Stomach (tissue), 9 donors: ENCODE data around the gene SNTA1. TPM values are rescaled to one million over a fixed set of nuclear protein-coding genes. Genes with fewer than 3 reads are reported as not detected.

Experiments
- DNase-seq, 2 donors: peaks; one replicate each; pipeline versions ENCODE4 v3.0.0 to v3.0.0-alpha.2; 2013 to 2019
- H3K27ac ChIP-seq, 5 donors: fragments of 200-600 bp in 4 of 5; sonication (generic) in 4 of 5; one replicate each; pipeline ENCODE4 v1.5.1; 2013 to 2019; ENCODE audit warnings: mild to moderate bottlenecking in 1 of 5, moderate library complexity in 1 of 5
- H3K27me3 ChIP-seq, 3 donors: fragments of 200-600 bp; sonication (generic); one replicate each; pipeline ENCODE4 v1.5.1; 2017 to 2019; ENCODE audit warnings: mixed run types in 1 of 3
- H3K36me3 ChIP-seq, 4 donors: fragments of 200-600 bp; sonication (generic); 1 replicate in 3 of 4; 2 replicates in 1 of 4; pipeline ENCODE4 v1.5.1; 2016 to 2019
- H3K4me1 ChIP-seq, 4 donors: fragments of 200-600 bp; sonication (generic); one replicate each; pipeline ENCODE4 v1.5.1; 2016 to 2019
- H3K4me3 ChIP-seq, 4 donors: fragments of 200-600 bp; sonication (generic) in 3 of 4; one replicate each; pipeline ENCODE4 v1.5.1; 2016 to 2019; ENCODE audit warnings: mild to moderate bottlenecking in 1 of 4
- H3K9me3 ChIP-seq, 4 donors: fragments of 200-600 bp; sonication (generic); one replicate each; pipeline ENCODE4 v1.5.1; 2016 to 2019
- EP300 ChIP-seq: sonication (generic); formaldehyde crosslinking; IDR thresholded peaks from one replicate; pipeline ENCODE4 v1.6.1; 2017; ENCODE audit warnings: antibody characterized with exemption
- POLR2A ChIP-seq, 4 donors: fragments of 450-650 bp; IDR thresholded peaks; one replicate each; pipeline ENCODE4 v1.6.1; 2016; ENCODE audit warnings: antibody characterized with exemption in 4 of 4, control low read depth in 2 of 4, mild to moderate bottlenecking in 1 of 4, moderate library complexity in 1 of 4
- POLR2AphosphoS5 ChIP-seq, 3 donors: sonication (generic); formaldehyde crosslinking; IDR thresholded peaks; one replicate each; pipeline ENCODE4 v1.6.1; 2016; ENCODE audit warnings: antibody characterized with exemption in 3 of 3
- WGBS, 5 donors: extraction: QIAGEN DNeasy Blood & Tissue Kit in 3 of 5; methylation state at CpG; one replicate each; pipeline versions ENCODE4 v1.1.5 to v1.1.7; 2013 to 2018; 5-methylcytosine and 5-hydroxymethylcytosine counted together
- intact Hi-C: fragments of 100-400 bp; cut with DNase I; formaldehyde crosslinking; loops from one replicate; pipeline ENCODE4 v1.15.1; 2023; ENCODE audit warnings: low total_unique reads
- polyA plus RNA-seq, 3 donors: library from polyadenylated mRNA; stranded (reverse); fragments of 200-250 nt; gene quantifications; one replicate each; pipeline ENCODE4 v1.2.3, GENCODE V29; 2013
- total RNA-seq, 5 donors: library from RNA; depleted of rRNA; stranded (reverse); fragments of >200 nt; gene quantifications; one replicate each; pipeline versions ENCODE4 v1.1.0 to v1.2.3, GENCODE V29; 2014 to 2016
- TF ChIP-seq, protein P1 (sequence below), 7 experiments: fragments of 450-650 bp in 4 of 7; fragments of 200-600 bp in 3 of 7; sonication (generic) in 3 of 7; IDR thresholded peaks; one replicate each; pipeline ENCODE4 v1.5.1; 2016 to 2019; ENCODE audit warnings: antibody characterized with exemption in 7 of 7, control low read depth in 2 of 7, mild to moderate bottlenecking in 1 of 7
- donor health status: healthy with polysubstance abuse.
- donor health status: Bipolar disorder and iron deficiency.
- donor health status: healthy.

Gene SNTA1
- total and polyA plus RNA-seq, 8 donors: 8.8 to 40.8 (median 22.6) TPM

DNA sequence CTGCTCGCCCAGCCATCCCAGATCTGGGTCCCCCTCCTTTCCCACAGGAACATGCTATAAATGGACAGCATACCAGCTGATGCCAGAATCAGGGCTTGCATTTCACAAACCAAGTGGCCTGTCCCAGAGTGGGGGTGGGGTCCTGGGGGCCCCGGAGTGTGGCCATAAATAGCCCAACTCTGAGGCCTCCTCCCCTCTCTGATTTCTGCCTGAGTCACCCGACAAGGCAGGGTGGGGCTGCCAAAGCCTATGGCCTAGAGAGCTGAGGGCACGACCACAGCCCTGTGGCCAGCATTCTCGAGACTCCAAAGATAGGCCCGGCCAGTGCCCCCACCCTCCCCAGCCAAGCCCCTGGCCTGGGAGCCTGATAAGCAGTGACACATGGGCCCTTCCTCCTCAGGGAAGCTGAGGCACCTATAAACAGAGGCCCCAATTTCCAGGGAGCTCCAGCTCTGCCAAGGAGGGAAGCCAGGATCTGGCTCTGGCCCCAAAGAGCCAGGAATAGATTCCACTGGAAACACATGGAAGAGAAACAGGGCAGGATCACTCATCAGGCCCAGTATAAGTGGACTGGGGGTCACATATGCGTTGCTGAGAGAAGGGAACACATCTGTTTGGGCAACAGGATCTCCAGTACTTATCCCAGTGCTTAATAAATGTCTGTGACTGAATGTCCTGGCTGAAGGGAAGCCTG is 20.3 kb downstream of the SNTA1 start:
- Histone ChIP-seq H3K27ac (peak overlapping the region; percentile 43 to 86 (median 76)), H3K9me3 (no peaks in the 10 kb centered on the region), H3K4me1 (peaks cover 0 to 26% (median 16%) of the 10 kb centered on the region in 4 donors), H3K27me3 (no peaks in the 10 kb centered on the region), H3K4me3 (no peak overlapping the region), H3K36me3 (peaks cover 0 to 4% (median 0%) of the 10 kb centered on the region in 4 donors)
- TF ChIP-seq EP300: no peak
- peak in 2 of 3 donors; percentile 3 to 45 for TF ChIP-seq POLR2AphosphoS5 (IDR thresholded peaks at IDR 0.05)
- no peak for TF ChIP-seq POLR2A (IDR thresholded peaks at IDR 0.05)
- TF ChIP-seq, protein P1, sequence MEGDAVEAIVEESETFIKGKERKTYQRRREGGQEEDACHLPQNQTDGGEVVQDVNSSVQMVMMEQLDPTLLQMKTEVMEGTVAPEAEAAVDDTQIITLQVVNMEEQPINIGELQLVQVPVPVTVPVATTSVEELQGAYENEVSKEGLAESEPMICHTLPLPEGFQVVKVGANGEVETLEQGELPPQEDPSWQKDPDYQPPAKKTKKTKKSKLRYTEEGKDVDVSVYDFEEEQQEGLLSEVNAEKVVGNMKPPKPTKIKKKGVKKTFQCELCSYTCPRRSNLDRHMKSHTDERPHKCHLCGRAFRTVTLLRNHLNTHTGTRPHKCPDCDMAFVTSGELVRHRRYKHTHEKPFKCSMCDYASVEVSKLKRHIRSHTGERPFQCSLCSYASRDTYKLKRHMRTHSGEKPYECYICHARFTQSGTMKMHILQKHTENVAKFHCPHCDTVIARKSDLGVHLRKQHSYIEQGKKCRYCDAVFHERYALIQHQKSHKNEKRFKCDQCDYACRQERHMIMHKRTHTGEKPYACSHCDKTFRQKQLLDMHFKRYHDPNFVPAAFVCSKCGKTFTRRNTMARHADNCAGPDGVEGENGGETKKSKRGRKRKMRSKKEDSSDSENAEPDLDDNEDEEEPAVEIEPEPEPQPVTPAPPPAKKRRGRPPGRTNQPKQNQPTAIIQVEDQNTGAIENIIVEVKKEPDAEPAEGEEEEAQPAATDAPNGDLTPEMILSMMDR (IDR thresholded peaks at IDR 0.05): no peak
- peak; percentile 60 to 67 for DNase-seq
- intact Hi-C loops: no loop called here
- 21 to 48% (median 35%) methylated on average over 3 to 7 of the region's 7 CpGs for WGBS, 5 donors

DNA sequence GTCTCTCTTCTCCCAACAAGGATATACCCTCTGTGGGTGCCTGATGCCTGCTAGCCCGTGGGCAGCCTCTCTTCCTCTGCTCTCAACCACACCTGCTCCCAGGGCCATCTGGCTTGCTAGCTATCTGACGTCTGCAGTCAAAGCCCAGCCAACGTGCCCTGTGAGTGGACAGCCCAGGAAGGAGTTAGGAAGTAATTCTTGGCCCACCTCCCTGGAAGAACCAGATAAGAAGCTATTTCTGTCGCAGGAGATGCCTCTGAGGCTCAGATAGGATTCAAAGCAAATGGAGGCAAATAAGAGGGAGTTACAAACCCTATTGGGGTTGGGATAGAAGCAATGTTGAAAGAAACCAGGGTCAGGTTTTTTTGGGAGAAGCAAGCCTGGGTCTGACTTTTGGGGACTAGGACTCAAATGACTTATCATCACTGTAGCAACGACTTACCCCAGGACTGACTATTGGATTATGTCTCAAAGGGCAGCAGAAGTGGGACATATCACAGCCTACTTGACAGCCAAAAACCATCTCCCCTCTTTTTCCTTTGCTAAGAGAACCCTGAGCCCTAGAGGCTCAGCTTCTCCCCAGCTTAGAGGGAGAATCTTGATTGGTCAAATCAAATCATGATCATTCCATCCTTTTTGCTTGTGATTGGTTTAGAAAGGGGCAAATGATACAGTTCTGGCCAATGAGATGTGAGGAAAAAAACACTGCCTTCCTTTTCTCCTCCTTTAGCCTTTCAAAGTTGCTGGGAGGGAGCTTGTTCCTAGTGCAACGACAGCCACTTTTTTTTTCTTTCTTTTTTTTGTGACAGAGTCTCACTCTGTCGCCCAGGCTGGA is 24.2 kb downstream of the SNTA1 start:
- H3K4me1 ChIP-seq: peaks cover 0 to 30% (median 20%) of the 10 kb centered on the region in 4 donors
- 52 to 59% (median 55%) methylated on average over 7 of the region's 7 CpGs for WGBS, 5 donors
- TF ChIP-seq, protein P1 (IDR thresholded peaks at IDR 0.05): no peak
- TF ChIP-seq EP300: no peak
- TF ChIP-seq POLR2AphosphoS5 (IDR thresholded peaks at IDR 0.05): no peak
- no peak for TF ChIP-seq POLR2A (IDR thresholded peaks at IDR 0.05)
- H3K9me3 ChIP-seq: no peaks in the 10 kb centered on the region
- H3K27me3 ChIP-seq: no peaks in the 10 kb centered on the region
- intact Hi-C loops: no loop called here
- no peak overlapping the region for H3K4me3 ChIP-seq
- H3K27ac ChIP-seq: no peak overlapping the region
- peaks cover 0 to 21% (median 5%) of the 10 kb centered on the region in 4 donors for H3K36me3 ChIP-seq
- DNase-seq: peak in 1 of 2 donors; percentile 34

DNA sequence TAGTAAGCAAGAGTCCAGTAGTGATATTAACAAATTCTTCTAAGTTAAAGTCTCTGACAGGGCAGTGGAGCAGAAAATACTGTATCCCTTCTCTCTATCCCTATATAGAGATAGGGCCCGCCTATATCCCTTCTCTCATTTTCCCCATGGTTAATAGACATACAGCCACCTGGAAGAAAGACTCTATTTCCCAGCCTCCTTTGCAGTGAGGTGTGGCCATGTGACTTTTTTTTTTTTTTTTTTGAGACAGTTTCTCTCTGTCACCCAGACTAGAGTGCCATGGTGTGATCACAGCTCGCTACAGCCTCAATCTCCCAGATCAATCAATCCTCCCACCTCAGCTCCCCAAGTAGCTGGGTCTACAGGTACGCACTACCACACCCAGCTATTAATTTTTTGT is 25.5 kb downstream of the SNTA1 start:
- intact Hi-C loops: no loop called here
- no peak overlapping the region for H3K27ac ChIP-seq
- H3K4me1 ChIP-seq: peaks cover 0 to 17% (median 10%) of the 10 kb centered on the region in 4 donors
- no peaks in the 10 kb centered on the region for H3K9me3 ChIP-seq
- no peak overlapping the region for H3K4me3 ChIP-seq
- H3K36me3 ChIP-seq: peaks cover 0 to 24% (median 5%) of the 10 kb centered on the region in 4 donors
- DNase-seq: no peak
- no peak for TF ChIP-seq POLR2A (IDR thresholded peaks at IDR 0.05)
- TF ChIP-seq EP300: no peak
- no peak for TF ChIP-seq POLR2AphosphoS5 (IDR thresholded peaks at IDR 0.05)
- TF ChIP-seq, protein P1 (IDR thresholded peaks at IDR 0.05): no peak
- WGBS, 5 donors: 85 to 95% (median 88%) methylated on average over 3 of the region's 3 CpGs
- H3K27me3 ChIP-seq: no peaks in the 10 kb centered on the region

DNA sequence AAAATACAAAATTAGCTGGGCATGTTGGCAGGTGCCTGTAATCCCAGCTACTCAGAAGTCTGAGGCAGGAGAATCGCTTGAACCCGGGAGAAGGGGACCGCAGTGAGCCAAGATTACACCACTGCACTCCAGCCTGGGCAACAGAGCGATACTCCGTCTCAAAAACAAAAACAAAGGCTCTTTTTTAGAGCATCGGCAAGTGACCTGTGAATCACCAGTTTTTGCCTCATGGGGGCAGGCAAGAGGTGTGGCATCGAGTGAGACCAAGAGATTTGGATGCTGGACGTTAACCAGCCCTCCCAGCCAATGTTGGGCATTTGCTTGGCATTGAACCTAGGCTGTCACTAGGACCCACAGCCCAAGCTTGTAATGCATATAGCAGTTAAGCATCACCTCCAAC is 27.6 kb downstream of the SNTA1 start:
- 33 to 44% (median 37%) methylated on average over 8 of the region's 8 CpGs for WGBS, 5 donors
- no peak overlapping the region for H3K4me3 ChIP-seq
- intact Hi-C loops: no loop called here

More for the DNA sequence above, 27.6 kb downstream of the SNTA1 start:
- DNase-seq: peak; percentile 45 to 52
- Histone ChIP-seq H3K36me3 (peaks cover 9 to 45% (median 24%) of the 10 kb centered on the region in 4 donors), H3K9me3 (no peaks in the 10 kb centered on the region), H3K27me3 (no peaks in the 10 kb centered on the region), H3K27ac (no peak overlapping the region), H3K4me1 (peaks cover 0 to 9% (median 4%) of the 10 kb centered on the region in 4 donors)
- TF ChIP-seq EP300 (no peak), POLR2AphosphoS5 (IDR thresholded peaks at IDR 0.05) (peak in 1 of 3 donors; percentile 20), POLR2A (IDR thresholded peaks at IDR 0.05) (no peak)
- TF ChIP-seq, protein P1 (IDR thresholded peaks at IDR 0.05): peak in 4 of 7 experiments; percentile 14 to 39 (median 30)
